H1 (cell line): ENCODE measurements around the gene KRT14.

ENCODE experiments used
- POLR2AphosphoS5 ChIP-seq: IDR thresholded peaks from 2 replicates; pipeline ENCODE4 v1.6.1; 2011; ENCODE audit warnings: low read depth, low read length
- ZNF274 ChIP-seq: IDR thresholded peaks from 2 replicates; pipeline ENCODE4 v1.7.0; 2012; ENCODE audit warnings: low read length, borderline replicate concordance; ENCODE audit errors: extremely low read depth
- TF ChIP-seq, protein P1 (sequence below), 3 experiments: IDR thresholded peaks; 1 replicate in 2 of 3; 2 replicates in 1 of 3; pipeline versions ENCODE4 v1.5.1 to v1.6.1; 2011; ENCODE audit warnings: low read length in 3 of 3, mild to moderate bottlenecking in 3 of 3, inconsistent platforms in 2 of 3, low read depth in 1 of 3, moderate library complexity in 1 of 3; ENCODE audit not compliant: insufficient read depth in 1 of 3; ENCODE audit errors: control extremely low read depth in 1 of 3

DNA sequence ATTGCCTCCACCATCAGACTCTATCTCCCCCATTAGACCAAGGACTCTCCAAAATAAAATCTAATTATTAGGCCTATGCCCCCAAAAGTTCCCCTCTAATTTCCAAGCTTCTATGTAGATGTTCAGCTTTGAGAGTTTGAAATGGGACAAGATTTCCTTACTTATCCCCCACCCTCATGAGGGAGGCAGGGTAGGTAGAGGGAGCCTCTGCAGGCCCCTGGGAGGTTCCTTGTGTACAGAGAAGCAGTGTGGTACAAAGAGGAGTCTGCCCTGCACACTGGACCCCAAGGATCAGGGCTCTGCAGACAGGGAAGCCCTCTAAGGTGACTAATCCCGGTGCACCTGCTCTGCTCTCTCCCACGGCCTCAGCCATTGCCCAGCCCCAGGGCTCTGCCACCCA, 35.2 kb upstream of the KRT14 start:
- TF ChIP-seq, protein P1, sequence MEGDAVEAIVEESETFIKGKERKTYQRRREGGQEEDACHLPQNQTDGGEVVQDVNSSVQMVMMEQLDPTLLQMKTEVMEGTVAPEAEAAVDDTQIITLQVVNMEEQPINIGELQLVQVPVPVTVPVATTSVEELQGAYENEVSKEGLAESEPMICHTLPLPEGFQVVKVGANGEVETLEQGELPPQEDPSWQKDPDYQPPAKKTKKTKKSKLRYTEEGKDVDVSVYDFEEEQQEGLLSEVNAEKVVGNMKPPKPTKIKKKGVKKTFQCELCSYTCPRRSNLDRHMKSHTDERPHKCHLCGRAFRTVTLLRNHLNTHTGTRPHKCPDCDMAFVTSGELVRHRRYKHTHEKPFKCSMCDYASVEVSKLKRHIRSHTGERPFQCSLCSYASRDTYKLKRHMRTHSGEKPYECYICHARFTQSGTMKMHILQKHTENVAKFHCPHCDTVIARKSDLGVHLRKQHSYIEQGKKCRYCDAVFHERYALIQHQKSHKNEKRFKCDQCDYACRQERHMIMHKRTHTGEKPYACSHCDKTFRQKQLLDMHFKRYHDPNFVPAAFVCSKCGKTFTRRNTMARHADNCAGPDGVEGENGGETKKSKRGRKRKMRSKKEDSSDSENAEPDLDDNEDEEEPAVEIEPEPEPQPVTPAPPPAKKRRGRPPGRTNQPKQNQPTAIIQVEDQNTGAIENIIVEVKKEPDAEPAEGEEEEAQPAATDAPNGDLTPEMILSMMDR (IDR thresholded peaks at IDR 0.05; ENCODE audit: control extremely low read depth in 1 of 3, insufficient read depth in 1 of 3, low read depth in 1 of 3, low read length in 3 of 3) = no peak
- no peak for TF ChIP-seq ZNF274
- no peak for TF ChIP-seq POLR2AphosphoS5
